Hypothalamus (tissue), 51 donors: Measurements from ENCODE around the gene TAF9.
A peak's percentile ranks its signal among the peaks of the same experiment; 100 is the strongest.
"Not testable (repeated sequence)": the region's sequence is repeated elsewhere in the genome, so short reads cannot be mapped to it uniquely, and the experiment has no call there.

Source experiments
- DNase-seq, 51 donors: peaks; one replicate each; lab custom pipeline; 2025; lab: John Stamatoyannopoulos, UW

The TAF9 gene, protein sequence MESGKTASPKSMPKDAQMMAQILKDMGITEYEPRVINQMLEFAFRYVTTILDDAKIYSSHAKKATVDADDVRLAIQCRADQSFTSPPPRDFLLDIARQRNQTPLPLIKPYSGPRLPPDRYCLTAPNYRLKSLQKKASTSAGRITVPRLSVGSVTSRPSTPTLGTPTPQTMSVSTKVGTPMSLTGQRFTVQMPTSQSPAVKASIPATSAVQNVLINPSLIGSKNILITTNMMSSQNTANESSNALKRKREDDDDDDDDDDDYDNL

DNA sequence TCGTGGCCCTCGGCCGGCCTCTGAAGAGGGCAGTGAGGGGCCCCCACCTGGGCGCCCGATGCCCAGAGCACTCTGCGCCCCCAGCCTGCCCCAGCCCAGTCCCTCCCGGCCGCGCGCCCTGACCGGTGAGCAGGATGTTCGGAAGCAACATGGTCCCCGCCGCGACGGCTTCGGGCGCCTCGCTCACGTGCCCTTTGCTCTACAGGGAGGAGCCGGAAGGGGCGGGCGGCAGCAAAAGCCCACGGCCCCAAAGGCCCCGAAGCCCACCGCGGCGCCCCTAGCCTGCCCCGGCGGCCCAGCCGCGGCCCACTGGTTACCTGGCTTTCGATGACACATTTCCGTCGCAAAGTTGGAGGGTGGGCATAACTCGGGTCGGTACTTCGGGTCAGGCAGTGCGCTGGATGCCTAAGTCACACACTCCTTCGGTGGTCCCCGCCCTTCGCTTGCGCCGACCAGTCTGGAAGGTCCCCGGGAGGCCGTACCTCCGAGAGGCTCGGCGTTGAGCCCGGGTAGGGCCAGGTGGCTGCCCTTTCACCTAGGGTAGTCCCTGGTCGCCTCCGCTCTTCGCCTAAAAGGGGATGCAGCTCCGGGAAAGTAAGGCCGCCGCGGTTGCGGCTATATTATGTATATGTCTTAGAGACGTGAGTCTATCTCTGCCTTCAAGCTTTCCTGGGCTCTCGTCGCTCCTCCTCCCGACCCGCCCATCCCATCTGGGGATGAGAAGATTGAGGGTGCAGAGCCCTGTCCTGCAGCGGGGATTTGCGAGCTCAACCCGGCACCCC, at the start of gene TAF9, which contains the start of the genes AK6 and RAD17:
Gene TAF9 (minus strand): TSS at position 181 of the 782 bp plus-strand sequence. CDS start 3,783 bp downstream, outside the sequence.
Gene AK6 (minus strand): TSS at position 181 of the 782 bp plus-strand sequence. CDS start 30 bp downstream, at position 151.
Gene RAD17 (plus strand): TSS at position 479 of the 782 bp plus-strand sequence. CDS start 2,391 bp downstream, outside the sequence.
- peak; percentile 71 to 100 (median 92) for DNase-seq

DNA sequence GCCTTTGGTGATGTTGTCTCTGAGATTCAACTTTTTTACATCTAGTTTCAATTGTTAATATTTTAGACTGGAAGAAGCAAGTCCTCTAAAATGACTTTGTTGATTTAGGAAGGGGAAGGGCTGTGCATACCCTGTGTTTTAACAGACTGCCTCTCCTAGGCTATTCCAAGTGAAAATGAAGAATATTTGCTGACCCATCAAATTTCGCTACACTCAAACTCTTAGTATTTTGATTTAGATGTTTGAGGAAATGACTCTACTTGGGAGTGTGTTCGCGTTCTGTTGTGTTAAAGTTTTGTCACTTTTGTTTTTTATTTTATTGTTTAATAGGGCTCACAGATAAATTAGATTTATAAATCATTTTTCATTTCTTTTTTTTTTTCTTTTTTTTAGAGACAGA, 49.2 kb upstream of the TAF9 start:
- DNase-seq: no peak

- DNase-seq: no peak
Measured at GRCh38 chr5:69416699-69417098, 47.4 kb upstream of the TAF9 start.

GRCh38 chr5:69416180-69416579, 46.9 kb upstream of the TAF9 start:
- DNase-seq: no peak

DNA sequence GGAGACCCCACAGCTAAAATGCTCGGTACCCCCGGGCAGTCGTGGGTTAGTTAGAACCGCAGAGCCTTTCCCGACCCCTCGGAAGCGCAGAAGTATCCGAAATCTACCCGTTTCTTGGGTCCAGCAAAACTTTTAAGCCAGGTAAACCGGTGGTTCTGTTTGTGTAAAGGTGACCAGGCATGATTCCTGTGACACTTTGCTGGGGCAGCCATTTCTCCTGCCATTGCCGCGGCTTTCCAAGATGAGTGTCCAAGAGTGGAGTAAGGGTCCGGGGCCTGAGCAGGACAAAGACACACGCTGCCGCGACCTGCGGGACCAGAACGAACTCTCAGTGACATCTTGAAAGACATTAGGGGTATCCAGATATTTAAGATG, 46.3 kb upstream of the TAF9 start:
- DNase-seq: no peak

DNA sequence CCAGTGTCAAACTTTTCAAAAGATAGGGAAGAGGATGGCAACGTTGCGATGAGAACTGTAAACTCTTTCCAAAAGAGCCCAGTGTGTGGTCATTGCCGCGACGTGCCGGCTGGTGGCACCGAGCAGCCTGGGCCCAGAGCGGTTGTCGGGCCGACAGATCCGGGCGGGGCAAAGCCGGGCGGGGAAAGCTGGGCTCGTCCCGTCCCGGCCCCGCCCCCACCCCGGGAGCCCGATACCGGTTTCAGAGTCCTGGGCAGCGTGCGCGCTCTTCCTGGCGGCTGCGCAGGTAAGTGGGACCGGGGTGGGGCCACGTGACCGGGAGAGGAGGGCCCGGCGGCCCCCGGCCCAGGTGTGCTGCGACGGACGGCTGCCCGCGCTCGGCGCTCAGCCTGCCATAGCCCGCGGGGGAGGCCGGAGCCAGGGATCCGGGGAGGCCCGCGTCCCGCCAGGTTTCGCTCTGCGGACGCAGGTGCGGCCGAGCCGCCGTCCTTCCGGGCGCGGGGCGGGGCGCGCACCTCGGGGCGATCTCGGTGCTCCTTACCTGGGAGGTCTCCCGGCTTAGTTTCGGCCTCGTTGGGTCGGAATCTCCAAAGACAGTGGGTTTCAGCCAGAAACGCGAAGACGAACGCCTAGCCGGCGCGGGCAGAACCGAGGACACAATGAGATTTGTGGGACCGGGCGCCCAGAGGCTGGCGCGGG, 45.7 kb upstream of the TAF9 start, which contains the start of gene MARVELD2:
Gene MARVELD2 (plus strand): TSS at position 232 of the 699 bp plus-strand sequence. CDS start 4,270 bp downstream, outside the sequence.
- DNase-seq: peak in 31 of 51 donors; percentile 0 to 56 (median 12)

GRCh38 chr5:69404659-69405330, 35.5 kb upstream of the TAF9 start:
- no peak for DNase-seq

- no peak for DNase-seq
Measured at GRCh38 chr5:69378376-69378775, 9.1 kb upstream of the TAF9 start.

- no peak for DNase-seq
Measured at GRCh38 chr5:69374911-69375446, 5.7 kb upstream of the TAF9 start.

- DNase-seq: no peak
Measured at GRCh38 chr5:69372394-69372793, 3.1 kb upstream of the TAF9 start.

- not testable (repeated sequence) for DNase-seq
Measured at GRCh38 chr5:69370335-69370734, 1.0 kb upstream of the TAF9 start.

- peak in 3 of 51 donors; percentile 31 to 88 (median 39) for DNase-seq
Measured at GRCh38 chr5:69368458-69369339, 621 bp downstream of the TAF9 start.

- no peak for DNase-seq
Measured at GRCh38 chr5:69367697-69368279, 1.5 kb downstream of the TAF9 start.

DNA sequence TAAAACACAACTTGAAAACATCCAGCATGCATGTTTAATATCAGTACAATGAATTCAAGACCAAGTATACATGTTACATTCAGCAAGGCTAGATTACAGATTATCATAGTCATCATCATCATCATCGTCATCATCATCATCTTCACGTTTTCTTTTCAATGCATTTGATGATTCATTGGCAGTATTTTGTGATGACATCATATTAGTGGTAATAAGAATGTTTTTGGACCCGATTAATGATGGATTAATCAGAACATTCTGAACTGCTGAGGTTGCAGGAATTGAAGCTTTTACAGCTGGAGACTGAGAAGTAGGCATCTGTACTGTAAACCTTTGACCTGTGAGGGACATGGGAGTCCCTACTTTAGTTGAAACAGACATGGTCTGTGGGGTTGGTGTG, 4.5 kb downstream of the TAF9 start:
- DNase-seq: no peak

GRCh38 chr5:69364414-69364813, 4.9 kb downstream of the TAF9 start:
- no peak for DNase-seq

- DNase-seq: no peak
Measured at GRCh38 chr5:69360442-69360841, 8.9 kb downstream of the TAF9 start.

DNA sequence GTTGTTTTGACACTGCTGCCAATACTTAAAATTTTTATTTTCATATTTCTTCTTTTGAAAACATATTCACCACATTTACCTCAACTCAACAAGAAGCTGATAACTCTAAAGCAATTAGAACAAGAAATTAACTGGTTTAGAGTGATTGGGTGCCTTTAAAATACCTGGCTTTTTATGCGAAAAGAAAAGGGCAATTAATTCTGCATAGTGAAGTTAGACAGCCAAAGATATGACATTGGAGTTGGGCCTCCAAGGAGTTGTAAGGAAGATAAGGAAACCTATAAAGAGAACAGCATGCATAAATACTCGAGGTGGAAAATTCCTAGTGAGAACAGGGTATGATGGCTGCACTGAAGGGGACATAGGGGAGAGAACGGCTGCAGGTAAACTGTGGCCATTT, 9.6 kb downstream of the TAF9 start:
- DNase-seq: no peak

GRCh38 chr5:69350664-69351063, 18.7 kb downstream of the TAF9 start:
- DNase-seq: no peak

DNA sequence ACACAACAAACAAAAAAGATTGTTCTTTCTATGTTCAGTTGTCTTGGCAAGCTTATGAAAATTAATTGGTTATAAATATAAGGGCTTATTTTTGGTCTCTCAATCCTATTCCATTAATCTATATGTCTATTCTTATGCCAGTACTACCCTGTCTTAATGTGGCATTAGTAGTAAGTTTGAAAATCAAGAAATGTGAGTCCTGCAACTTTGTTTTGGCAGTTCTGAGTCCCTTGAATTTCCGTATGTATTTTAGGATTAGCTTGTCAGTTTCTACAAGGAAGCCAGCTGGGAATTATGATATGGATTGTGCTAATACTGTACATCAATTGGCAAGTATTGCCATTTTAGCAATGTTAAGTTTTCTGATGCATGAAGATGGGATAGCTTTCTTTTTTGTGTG, 26.2 kb downstream of the TAF9 start:
- DNase-seq: no peak
